Cortex of kidney (tissue), 1 donor: ENCODE data around the gene MICAL3.
"Not testable (repeated sequence)": the region's sequence is repeated elsewhere in the genome, so short reads cannot be mapped to it uniquely, and the experiment has no call there.

Source experiments
- DNase-seq: peaks from one replicate; lab custom pipeline; 2025; lab: John Stamatoyannopoulos, UW

Gene MICAL3

GRCh38 chr22:18031695-18032454, 7.5 kb upstream of the MICAL3 start:
- no peak for DNase-seq

GRCh38 chr22:18029686-18030267, 5.4 kb upstream of the MICAL3 start:
- no peak for DNase-seq

- DNase-seq, result no peak
Observed at GRCh38 chr22:18028817-18029527, 4.6 kb upstream of the MICAL3 start.

GRCh38 chr22:18025898-18026297, 1.5 kb upstream of the MICAL3 start:
- DNase-seq, result not testable (repeated sequence)

GRCh38 chr22:18024956-18025720, 777 bp upstream of the MICAL3 start:
- no peak for DNase-seq

GRCh38 chr22:18023509-18024275, 669 bp downstream of the MICAL3 start:
- DNase-seq, result no peak

- no peak for DNase-seq
Observed at GRCh38 chr22:18022876-18023275, 1.5 kb downstream of the MICAL3 start.

GRCh38 chr22:18021431-18021830, 2.9 kb downstream of the MICAL3 start:
- no peak for DNase-seq

GRCh38 chr22:18020743-18021142, 3.6 kb downstream of the MICAL3 start:
- DNase-seq, result not testable (repeated sequence)

- DNase-seq, result no peak
Observed at GRCh38 chr22:18013947-18014346, 10.4 kb downstream of the MICAL3 start.

GRCh38 chr22:18013436-18013835, 10.9 kb downstream of the MICAL3 start:
- no peak for DNase-seq

GRCh38 chr22:18012531-18012930, 11.8 kb downstream of the MICAL3 start:
- DNase-seq, result no peak

- no peak for DNase-seq
Observed at GRCh38 chr22:18010266-18010665, 14.1 kb downstream of the MICAL3 start.

GRCh38 chr22:18008136-18008535, 16.2 kb downstream of the MICAL3 start:
- no peak for DNase-seq

- no peak for DNase-seq
Observed at GRCh38 chr22:18005201-18005926, 19.0 kb downstream of the MICAL3 start.

GRCh38 chr22:18001894-18002315, 22.5 kb downstream of the MICAL3 start:
- DNase-seq, result not testable (repeated sequence)

GRCh38 chr22:18001040-18001893, 23.1 kb downstream of the MICAL3 start:
- DNase-seq, result peak; percentile 37

GRCh38 chr22:18000441-18001039, 23.8 kb downstream of the MICAL3 start:
- no peak for DNase-seq

GRCh38 chr22:17999851-18000250, 24.5 kb downstream of the MICAL3 start:
- no peak for DNase-seq
